Activated T-cell treated with anti-CD3 and anti-CD28 coated beads, Interleukin-2, amount 50 U/mL, for 1 hour (primary cell): Measurements from ENCODE around the gene MRPL49.
A peak's percentile ranks its signal among the peaks of the same experiment; 100 is the strongest.

ENCODE experiments used
- DNase-seq: peaks from one replicate; pipeline ENCODE4 v3.0.0-alpha.2; 2020

The MRPL49 gene

GRCh38 chr11:65121865-65122696, at the start of gene MRPL49, which contains the start of gene FAU:
TSS of gene MRPL49 (plus strand) at chr11:65122321. CDS start at chr11:65122347, 26 bp downstream.
TSS of gene FAU (minus strand) at chr11:65122134. CDS start at chr11:65121813, 321 bp downstream.
- DNase-seq: peak; percentile 97

- no peak for DNase-seq
Observed at GRCh38 chr11:65072631-65072966, 49.5 kb upstream of the MRPL49 start.

- DNase-seq: no peak
Observed at GRCh38 chr11:65077451-65077850, 44.7 kb upstream of the MRPL49 start.

GRCh38 chr11:65078151-65078550, 44.0 kb upstream of the MRPL49 start:
- DNase-seq: peak; percentile 78

- no peak for DNase-seq
Observed at GRCh38 chr11:65078786-65079342, 43.3 kb upstream of the MRPL49 start.

GRCh38 chr11:65083134-65083833, 38.8 kb upstream of the MRPL49 start:
- no peak for DNase-seq

GRCh38 chr11:65083834-65084597, 38.1 kb upstream of the MRPL49 start, which contains the start of the genes CDCA5 and ZFPL1:
TSS of gene CDCA5 (minus strand) at chr11:65084040. CDS start at chr11:65083978, 62 bp downstream.
TSS of gene ZFPL1 (plus strand) at chr11:65084222. CDS start at chr11:65084699, 477 bp downstream.
- peak; percentile 96 for DNase-seq

- DNase-seq: no peak
Observed at GRCh38 chr11:65084598-65085375, 37.3 kb upstream of the MRPL49 start.

GRCh38 chr11:65085446-65085845, 36.7 kb upstream of the MRPL49 start:
- no peak for DNase-seq

- DNase-seq: no peak
Observed at GRCh38 chr11:65086809-65087208, 35.3 kb upstream of the MRPL49 start.

- no peak for DNase-seq
Observed at GRCh38 chr11:65087216-65087615, 34.9 kb upstream of the MRPL49 start.

GRCh38 chr11:65087827-65088226, 34.3 kb upstream of the MRPL49 start:
- DNase-seq: no peak

- DNase-seq: no peak
Observed at GRCh38 chr11:65089621-65090020, 32.5 kb upstream of the MRPL49 start.

- DNase-seq: no peak
Observed at GRCh38 chr11:65090628-65091027, 31.5 kb upstream of the MRPL49 start.

GRCh38 chr11:65095427-65095826, 26.7 kb upstream of the MRPL49 start:
- DNase-seq: no peak

- peak; percentile 82 for DNase-seq
Observed at GRCh38 chr11:65095974-65096806, 25.9 kb upstream of the MRPL49 start, which contains the start of gene VPS51. TSS of gene VPS51 (plus strand) at chr11:65096214. CDS start at chr11:65096251, 37 bp downstream.

- DNase-seq: no peak
Observed at GRCh38 chr11:65096926-65097325, 25.2 kb upstream of the MRPL49 start.

GRCh38 chr11:65100674-65101350, 21.3 kb upstream of the MRPL49 start:
- DNase-seq: no peak

GRCh38 chr11:65102142-65103095, 19.7 kb upstream of the MRPL49 start:
- no peak for DNase-seq
